Measurements from ENCODE around the gene ATRN.
"Not testable (repeated sequence)": the region's sequence is repeated elsewhere in the genome, so short reads cannot be mapped to it uniquely, and the experiment has no call there.

Gene ATRN

DNA sequence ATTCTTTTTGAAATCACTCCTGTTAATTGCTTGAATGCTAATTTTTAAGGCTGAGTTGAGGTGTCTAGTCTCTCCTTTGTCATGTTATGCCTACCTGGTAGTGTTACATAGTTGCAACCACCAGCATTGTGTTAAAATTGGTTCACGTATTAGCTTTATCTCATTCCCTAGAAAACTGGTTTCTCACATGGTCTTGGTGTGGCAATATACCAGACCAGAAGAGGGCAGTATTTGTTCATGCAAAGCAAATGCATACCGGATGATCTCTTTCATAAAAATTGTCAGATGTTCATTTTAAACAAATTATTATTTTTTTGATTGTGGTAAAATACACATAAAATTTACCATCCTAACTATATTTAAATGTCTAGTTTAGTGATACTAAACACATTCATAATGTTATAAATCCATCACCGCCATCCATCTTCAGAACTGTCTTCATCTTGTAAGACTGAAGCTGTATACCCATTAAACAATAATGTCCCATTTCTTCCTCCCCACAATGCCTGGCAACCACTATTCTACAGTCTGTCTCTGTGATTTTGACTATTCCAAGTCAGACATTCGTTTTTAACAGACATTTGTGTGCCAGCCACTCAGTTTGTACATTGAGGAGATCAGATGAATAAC is 92.8 kb downstream of the ATRN start:
- DNase-seq (ENCODE audit: low spot score): peak; percentile 29

DNA sequence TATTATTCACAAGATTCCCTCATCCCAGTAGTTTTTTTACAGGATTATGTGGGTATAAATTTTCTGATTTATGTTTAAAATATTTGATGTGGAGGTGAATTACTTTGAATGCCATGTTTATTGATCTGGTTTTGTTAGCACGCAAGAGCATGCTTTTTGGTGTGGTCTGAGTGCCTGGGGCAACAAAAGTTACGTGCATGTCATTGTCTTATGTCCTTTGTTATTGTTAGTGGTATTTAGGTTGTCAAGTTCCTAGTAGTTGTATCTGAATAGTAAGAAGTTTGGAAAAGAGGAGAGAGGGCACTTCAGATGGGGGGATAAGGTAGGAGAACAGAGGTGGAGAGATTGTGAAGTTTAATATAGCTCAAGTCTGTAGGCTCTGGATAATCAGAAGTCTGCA is 95.0 kb downstream of the ATRN start:
- DNase-seq (ENCODE audit: low spot score): no peak

DNA sequence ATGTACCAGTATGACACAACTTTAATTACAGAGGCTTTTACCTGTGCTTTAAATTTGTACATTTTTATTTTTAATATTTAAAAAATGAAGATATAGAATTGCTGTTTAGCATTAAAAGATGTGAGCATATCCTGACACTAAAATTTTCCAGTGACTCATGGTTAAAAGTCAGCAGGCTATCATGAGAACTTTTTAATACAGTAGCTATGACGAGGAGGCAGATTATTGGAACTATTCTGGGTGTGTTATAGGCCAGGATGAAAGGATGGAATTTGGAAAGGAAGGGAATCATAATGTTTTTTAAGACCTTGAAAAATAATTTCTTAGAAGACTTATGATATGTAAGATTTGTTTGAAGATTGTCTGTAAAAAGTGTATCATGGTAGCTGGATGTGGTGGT is 101.3 kb downstream of the ATRN start:
- DNase-seq (ENCODE audit: low spot score): no peak

DNA sequence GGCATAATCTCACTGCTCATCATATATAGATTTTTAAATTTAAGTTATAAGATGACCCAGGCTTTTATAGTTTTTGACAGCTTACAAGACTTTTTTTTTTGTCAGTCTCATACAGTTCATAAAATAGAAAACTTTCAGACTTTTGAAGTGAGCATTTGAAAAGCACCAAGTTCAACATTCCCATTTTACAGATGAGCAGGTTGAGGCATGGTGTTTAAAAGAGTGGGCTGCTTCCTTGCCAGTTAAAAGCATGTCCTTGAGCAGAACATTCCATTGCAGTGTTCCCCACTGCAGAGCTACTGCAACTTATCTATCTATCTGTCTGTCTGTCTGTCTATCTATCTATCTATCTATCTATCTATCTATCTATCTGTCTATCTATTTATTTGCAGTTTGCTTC is 105.5 kb downstream of the ATRN start:
- DNase-seq (ENCODE audit: low spot score): no peak

DNA sequence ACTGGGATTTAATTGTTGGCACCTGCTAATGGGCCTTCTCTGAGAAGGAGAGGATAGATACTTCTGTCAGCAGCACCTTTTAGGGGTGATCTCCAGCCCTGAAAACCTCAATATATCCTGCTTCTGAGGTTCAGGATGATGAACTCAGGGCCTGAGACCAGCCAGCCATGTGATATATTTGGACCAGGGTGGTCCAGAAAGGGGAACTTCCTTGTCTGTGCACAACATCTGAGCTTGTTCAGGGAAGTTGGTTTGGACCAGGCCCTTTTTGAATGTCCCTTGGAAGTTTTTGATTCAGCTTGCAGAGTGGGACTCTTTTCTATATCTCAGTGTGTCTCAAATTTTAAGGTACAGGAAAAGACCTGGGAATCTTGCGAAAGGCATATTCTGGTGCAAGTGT is 106.5 kb downstream of the ATRN start:
- no peak for DNase-seq (ENCODE audit: low spot score)

DNA sequence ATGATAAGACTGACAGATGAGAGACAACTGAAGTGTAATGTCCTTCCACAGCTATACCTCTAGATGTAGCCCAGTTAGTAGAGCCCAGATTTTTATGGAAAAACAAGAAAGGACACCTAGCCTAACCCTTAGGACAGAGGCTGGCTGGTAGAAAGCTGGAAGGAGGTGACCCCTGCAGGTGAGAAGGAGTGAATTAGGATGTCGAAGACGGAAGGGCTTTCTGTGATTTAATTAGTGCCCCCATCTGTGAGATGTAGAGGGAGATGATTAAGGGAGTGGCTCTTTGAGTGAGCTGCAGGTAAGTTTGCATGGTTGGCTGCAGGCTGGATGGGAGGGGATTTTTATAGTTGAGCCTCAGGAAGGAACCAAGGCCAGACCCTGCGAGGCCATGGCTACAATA is 109.6 kb downstream of the ATRN start:
- DNase-seq (ENCODE audit: low spot score): no peak

DNA sequence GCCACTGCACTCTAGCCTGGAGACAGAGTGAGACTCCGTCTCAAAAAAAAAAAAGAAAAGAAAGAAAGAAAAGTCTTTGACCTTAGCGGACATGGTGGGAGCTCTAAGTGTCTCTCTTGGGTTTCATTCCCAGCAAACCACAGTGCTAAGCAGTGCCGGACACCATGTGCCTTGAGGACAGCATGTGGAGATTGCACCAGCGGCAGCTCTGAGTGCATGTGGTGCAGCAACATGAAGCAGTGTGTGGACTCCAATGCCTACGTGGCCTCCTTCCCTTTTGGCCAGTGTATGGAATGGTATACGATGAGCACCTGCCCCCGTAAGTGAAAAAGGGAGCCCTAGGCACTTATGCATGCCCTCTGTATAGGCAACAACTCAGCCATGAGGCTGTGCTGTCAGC is 112.9 kb downstream of the ATRN start:
- no peak for DNase-seq (ENCODE audit: low spot score)

DNA sequence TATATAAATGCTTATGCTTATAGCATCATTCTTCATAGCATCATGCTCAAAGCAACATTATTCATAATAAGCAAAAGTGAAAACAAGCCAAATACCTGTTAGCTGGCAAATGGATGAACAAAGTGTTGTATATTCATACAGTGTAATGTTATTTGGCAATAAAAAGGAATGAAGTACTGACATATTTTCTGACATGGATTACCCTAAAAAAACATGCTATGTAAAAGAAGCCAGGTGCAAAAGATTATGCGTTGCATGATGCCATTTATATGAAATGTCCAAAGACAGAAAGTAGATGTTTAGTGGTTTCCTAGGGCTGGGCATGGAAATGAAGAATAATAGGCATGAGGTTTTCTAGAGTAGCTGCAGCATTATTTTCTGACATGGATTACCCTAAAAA is 115.3 kb downstream of the ATRN start:
- DNase-seq (ENCODE audit: low spot score): no peak

DNA sequence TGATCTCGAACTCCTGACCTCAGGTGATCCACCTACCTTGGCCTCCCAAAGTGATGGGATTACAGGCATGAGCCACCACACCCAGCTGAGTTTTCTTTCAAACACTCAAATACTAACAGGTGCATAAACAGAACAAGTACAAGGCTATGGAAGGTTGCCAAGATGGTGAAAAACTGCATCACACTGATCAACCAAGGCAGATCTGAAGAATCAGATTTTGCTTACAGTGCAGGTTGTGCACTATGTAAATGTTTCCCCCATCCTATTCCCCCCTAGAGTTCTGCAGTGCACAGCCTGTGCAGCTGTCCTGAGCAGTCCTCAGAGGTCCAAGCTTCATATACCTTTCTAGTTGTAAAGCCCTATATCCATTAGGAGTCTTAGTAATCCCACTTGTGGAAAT is 119.3 kb downstream of the ATRN start:
- DNase-seq (ENCODE audit: low spot score): no peak

DNA sequence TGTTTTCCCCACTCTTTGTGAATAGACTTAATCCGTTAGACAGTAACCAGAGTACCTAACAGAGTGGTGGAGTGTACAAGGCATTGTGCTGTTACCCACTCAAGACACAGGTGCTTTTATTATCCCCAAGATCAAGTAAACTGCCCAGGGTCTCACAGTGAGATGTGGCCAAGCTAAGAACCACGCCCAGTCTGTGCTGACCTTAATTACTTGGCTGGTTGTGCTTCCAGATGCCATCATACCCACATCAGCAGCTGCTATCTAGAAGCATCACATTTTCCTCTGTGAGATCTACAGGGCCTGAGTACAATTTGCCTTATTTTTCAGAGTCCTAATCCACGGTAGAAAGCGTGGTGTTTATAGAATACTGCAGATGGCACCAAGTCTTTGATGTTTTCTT is 122.1 kb downstream of the ATRN start:
- DNase-seq (ENCODE audit: low spot score): no peak

DNA sequence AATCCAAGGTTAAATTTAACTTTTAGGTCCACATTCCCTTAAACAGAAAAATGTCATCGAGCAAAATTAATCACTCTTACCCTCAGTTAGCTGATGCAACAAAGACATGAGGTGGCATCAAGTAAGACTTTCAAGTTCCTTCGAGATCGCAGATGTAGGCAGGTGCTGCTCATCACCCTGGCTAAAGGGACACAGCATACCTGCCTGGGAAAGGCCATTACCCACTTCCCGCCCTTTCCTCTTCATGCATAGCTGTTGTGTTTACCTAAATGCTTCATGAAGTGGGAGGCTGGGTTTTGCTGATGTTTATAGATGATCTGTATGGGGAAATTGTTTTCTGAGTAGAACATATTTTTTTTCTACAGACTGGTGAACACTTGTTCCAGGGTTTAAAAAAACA is 124.7 kb downstream of the ATRN start:
- no peak for DNase-seq (ENCODE audit: low spot score)

DNA sequence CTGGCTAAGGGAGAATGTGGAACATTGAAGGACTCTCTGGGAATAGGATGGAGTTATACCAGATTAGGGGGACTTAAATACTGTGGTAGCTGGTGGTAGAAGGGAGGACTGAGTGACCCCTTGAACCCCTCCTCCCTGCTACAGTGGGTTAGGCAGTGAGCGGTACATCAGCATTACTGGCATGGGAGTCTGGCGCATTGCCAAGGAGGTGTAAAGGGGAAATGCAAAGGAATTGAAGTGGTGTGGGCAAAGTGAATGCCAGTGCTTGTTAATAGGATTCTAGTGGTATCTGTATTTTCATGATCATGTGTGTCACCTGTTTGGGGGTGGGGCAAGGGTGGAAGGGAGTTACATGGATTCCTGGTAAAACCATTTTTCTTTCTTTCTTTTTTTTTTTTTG is 132.3 kb downstream of the ATRN start:
- no peak for DNase-seq (ENCODE audit: low spot score)

DNA sequence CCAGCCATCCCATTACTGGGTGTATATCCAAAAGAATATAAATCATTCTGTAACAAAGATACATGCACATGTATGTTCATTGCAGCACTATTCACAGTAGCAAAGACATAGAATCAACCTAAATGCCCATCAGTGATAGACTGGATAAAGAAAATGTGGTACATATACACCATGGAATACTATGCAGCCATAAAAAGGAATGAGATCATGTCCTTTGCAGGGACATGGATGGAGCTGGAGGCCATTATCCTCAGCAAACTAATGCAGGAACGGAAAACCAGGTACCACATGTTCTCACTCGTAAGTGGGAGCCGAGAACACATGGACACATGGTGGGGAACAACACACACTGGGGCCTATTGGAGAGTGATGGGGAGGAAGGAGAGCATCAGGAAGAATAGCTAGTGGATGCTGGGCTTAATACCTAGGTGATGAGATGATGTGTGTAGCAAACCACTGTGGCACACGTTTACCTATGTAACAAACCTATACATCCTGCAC is 134.6 kb downstream of the ATRN start:
- not testable (repeated sequence) for DNase-seq (ENCODE audit: low spot score)

DNA sequence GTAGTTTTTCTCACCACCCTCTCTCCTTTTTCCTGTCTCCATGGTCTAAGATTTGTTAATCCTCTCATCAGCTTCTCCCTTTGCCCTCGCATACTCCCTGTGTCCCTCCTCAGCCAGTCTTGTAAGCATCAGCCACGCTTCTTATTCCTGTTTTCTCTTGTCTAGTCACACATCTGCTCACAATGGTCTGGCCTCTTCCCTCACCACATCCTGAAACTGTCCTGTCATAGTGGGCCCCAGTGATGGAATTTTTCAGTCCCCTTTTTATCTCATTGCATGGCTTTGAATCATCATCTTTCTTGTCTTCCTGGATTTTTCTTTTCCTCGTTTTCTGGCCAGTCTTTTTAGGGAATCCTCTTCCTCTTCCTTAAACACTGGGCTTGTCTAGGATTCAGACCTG is 135.2 kb downstream of the ATRN start:
- no peak for DNase-seq (ENCODE audit: low spot score)

DNA sequence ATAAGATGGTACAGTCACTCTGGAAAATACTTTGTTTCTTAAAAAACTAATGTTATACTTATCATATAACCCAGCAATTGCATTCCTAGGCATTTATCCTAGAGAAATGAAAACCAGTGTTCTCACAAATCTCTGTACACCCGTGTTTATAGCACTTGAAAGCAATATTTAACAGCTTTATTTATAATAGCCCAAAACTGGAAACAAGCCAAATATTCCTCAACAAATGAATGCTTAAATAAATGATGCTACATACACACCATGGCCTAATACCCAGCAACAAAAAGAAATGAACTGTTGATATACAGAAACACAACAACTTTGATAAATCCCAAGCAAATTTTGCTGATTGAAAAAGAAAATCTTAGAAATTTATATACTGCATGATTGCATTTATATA is 141.1 kb downstream of the ATRN start:
- DNase-seq (ENCODE audit: low spot score): no peak

DNA sequence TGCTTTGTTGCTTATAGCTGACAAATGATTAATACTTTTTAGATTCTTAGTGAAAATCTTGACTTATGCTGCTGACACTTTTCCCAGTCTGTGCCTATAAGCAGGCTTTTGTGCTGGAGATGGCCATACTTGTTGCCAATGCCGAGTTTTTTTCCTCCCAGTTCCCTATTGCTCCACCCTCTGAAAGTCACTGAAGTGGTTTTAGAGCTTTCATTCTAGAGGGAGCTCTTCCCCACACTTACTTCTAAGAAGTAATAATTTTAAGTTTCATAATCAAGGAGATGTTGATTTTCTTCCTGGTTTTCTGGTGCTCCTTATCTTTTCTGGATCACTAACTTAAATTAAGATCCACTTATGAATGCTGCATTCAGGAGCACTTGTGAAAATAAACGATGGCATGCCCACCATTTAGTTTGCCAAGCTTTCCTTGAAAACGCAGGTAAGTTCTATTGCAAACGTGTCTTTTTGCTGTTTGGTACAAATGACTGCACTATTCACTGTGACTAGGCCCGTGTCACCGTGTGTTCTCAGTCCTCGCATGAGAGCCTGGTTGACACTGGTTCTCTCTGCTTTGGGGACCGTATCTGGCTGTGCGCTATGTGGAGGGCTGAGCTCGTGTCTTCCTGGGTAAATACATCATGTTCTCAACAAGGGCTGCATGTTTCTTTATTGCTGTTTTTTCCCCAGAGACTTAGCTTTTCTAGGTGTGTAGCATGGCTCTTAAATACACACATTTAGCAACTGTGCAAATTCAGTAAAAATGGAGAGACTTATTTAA is 142.2 kb downstream of the ATRN start:
- no peak for DNase-seq (ENCODE audit: low spot score)

DNA sequence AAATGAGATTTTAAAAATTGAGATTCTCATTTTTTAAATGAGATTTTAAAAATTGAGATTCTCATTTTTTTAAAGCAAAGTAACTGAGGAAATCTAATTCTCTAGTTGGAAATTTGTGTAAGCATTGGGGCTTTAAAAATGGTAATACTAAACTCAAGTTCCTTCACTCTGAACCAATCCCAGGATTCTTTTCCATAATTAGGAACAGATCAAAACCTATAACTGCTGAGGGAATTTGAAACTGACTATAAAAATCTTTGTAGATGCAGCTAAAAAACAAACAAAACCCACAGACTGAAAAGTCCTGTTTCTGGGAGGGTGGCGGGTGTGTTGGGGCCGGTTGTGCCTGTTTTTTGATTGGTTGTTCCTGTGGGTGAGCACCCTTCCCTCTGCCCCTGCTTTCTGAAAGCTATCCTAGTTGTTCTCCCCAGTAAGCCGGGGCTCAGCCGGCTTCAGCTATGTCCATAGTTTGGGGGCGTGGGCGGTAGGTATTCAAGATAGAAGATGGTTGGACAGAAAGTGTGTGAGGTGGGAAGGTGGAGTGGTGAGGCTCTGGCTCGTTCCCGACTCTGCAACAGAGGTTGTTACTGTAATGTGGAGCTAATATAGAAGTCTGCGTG is 143.1 kb downstream of the ATRN start:
- no peak for DNase-seq (ENCODE audit: low spot score)

DNA sequence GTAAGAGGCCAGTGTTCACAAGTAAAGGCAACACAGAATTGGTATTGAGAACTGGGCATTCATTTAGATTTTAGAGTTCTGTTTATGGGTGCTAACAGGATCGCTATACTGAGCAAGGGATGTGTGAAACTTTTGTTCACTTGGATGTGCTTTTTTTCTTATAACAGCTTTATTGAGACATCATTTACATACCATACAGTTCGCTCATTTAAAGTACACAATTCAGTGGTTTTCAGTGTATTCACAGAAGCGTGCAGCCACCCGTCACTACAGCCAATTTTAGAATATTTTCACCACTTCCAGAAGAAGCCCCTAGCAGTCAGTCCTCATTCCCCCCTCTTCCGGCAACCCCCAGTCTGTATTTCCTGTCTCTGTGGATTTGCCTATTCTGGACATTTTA is 143.6 kb downstream of the ATRN start:
- no peak for DNase-seq (ENCODE audit: low spot score)

DNA sequence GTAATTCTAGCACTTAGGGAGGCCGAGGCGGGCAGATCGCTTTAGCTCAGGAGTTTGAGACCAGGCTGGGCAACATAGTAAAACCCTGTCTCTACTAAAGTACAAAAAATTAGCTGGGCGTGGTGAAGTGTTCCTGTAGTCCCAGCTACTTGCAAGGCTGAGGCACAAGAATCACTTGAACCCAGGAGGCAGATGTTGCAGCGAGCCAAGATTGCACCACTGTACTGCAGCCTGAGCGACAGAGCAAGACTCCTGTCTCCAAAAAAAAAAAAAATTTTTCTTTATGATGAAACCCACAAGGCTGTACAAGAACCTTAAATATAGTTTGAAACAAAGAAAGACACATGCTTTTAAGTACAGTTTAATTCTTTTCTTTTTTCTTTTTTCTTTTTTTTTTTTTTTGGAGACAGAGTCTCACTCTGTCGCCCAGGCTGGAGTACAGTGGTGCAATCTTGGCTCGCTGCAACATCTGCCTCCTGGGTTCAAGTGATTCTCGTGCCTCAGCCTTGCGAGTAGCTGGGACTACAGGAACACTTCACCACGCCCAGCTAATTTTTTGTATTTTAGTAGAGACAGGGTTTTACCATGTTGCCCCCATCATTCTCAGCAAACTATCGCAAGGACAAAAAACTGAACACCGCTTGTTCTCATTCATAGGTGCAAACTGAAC is 144.5 kb downstream of the ATRN start:
- not testable (repeated sequence) for DNase-seq (ENCODE audit: low spot score)

DNA sequence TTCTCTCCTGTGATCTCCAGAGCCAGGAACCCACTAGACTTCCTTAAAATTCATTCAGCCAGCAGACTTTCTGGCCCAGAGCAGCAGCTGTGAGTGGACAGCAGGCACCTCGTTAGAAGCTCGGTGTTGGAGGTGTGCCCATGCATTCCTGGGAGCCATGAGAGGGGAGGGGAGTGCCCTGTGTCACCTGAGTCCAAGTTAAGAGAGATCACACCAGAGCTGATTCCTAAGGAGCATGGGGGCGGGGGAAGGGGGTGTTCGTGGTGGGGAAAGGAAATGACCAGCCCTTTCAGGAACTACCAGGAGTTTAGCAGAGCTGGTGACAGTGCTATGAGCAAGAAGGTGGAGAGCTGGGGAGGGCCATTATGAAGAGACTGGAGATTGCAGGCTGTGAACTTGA is 145.4 kb downstream of the ATRN start:
- DNase-seq (ENCODE audit: low spot score): no peak

DNA sequence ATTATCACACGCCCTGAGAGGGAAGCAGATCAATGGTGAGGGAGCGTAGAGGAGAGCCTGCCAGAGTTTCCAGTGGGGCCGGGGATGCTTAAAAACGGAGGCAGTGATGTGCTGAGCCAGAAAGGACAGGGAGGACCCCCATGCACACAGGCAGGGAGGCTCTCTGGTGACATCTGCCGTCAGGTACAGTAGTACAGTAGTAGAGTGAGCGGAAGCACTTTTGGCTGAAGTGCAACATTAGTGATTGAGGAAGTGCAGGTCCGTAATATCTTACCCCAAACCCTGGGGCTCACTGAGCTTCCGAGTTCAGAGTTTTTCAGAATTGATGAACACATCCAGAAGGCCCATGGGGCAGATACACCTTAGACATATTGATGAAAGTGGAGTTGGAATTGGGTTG is 150.3 kb downstream of the ATRN start:
- no peak for DNase-seq (ENCODE audit: low spot score)

DNA sequence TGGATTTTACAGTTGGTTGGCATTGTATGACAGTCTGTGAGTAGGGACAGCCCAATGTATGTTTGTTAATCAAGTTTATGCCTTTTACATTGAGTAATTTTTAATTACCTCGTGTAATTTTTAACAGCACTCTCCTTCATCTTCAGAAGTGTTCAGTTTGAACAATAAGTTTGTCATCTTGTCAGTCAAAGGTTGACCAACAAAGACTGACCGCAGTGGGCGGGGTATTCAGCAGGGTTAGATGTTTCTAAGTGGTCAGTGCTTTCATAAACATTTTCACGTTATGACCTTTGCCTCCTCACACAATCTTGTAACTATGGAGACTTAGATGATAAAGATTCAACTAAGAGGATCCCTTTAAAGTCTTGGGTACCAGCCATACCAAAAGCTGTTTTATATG is 151.6 kb downstream of the ATRN start:
- DNase-seq (ENCODE audit: low spot score): no peak

DNA sequence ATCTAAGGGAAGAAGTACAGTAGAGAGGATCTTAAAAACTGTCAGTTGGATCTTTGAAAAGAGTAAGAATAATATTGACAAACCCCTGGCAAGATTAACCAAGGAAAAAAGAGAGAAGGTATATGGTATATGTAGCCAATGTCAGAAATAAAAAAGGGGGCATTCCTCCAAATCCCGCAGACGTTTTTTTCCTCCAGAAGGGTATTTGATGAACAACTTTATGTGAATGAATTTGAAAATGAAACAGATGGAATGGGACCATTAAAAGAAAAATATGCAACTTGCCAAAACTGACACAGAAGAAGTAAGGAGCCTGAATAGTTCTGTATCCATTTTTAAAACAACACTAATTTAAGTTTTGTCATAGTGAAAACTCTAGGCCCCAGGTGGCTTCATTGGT is 156.7 kb downstream of the ATRN start:
- DNase-seq (ENCODE audit: low spot score): no peak

Data from HuH-7.5 (cell line).